ENCODE data around the gene DYNC2LI1. TPM values are rescaled to one million over a fixed set of nuclear protein-coding genes. Genes with fewer than 3 reads are reported as not detected.

DYNC2LI1 gene
- total RNA-seq, 2 donors from 2014 or later = 10.9 to 16.4 TPM

DNA sequence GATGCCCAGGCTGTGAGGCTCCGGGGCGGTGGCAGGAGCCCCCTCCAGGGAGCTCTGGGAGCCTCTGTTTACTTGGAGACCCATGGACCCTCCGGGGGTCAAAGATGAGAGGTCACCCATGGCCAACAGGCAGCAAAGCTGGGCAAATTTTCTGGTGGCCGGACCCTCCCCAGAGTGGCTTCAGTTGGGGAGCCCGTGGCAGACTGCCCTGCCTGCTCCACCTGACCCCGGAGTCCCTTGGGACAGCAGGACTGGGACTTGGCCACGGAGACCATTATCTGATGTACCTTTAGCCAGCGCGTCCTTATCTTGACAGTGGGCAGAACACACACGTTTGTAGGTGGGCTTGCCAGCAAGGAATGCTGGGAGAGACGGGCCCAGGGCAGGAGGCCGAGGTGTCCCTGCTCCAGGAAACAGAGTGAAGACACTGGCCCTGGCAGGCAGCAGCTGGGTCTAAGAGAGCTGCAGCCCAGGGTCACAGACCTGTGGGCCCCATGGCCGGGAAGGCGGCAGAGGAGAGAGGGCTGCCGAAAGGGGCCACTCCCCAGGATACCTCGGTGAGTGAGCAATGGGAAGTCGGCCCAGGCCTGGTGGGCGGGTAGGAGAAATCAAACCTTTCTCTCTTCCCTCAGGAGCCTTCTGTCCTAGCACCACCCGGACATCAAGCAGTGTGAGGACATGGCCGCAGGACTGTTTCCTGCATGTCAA, 64.9 kb downstream of the DYNC2LI1 start, which contains the start of the genes ABCG5 and ABCG8:
Gene ABCG5 (minus strand): TSS at position 280 of the 708 bp plus-strand sequence. CDS start 160 bp downstream, at position 120.
Gene ABCG8 (plus strand): TSS at position 412 of the 708 bp plus-strand sequence. CDS start 83 bp downstream, at position 495.
- Histone ChIP-seq H3K4me1 (no peaks in the 10 kb centered on the region), H3K9me3 (no peaks in the 10 kb centered on the region), H3K27ac (no peak within 1 kb of the TSS), H3K27me3 (no peaks in the 10 kb centered on the region), H3K4me3 (no peak within 1 kb of the TSS), H3K36me3 (no peaks in the 10 kb centered on the region)
- DNase-seq (ENCODE audit: low spot score) = no peak
- TF ChIP-seq, protein P1, sequence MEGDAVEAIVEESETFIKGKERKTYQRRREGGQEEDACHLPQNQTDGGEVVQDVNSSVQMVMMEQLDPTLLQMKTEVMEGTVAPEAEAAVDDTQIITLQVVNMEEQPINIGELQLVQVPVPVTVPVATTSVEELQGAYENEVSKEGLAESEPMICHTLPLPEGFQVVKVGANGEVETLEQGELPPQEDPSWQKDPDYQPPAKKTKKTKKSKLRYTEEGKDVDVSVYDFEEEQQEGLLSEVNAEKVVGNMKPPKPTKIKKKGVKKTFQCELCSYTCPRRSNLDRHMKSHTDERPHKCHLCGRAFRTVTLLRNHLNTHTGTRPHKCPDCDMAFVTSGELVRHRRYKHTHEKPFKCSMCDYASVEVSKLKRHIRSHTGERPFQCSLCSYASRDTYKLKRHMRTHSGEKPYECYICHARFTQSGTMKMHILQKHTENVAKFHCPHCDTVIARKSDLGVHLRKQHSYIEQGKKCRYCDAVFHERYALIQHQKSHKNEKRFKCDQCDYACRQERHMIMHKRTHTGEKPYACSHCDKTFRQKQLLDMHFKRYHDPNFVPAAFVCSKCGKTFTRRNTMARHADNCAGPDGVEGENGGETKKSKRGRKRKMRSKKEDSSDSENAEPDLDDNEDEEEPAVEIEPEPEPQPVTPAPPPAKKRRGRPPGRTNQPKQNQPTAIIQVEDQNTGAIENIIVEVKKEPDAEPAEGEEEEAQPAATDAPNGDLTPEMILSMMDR (IDR thresholded peaks at IDR 0.05) = no peak

DNA sequence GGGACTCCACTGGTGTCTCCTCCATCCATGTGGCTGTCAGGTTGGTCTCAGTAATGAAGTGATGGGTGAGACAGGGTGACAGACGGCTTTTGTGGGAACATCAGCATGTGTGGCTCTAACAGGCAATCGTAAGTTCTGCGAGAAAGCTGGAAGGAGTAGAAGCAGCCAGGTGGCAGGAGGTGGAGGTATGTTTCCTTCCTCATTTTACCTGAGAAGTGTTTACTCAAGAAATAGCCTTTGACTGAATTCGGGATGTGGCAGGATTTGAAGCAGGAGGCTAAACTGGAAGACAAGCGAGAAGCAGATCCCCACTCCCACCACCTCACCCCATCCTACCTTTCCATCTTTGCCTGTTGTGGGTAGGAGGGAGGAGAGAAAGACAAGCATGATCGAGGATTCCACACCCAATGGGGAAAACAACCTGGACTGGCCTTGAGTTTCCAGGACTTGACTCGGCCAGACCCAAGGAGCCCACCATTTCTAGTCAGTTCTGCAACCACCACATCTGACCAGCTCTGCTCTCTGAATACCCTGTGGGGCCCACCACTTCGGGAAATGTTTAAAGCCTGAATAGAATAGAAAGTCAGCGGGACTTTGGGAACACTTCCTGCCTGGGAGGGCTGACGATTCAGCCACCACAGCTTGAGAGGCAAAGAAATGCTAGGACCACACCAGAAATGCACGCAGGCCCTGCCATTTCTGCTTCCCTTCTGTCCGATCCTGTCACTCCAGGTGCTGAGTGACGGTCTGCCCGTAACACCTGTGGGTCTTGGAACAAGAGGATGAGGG, 66.1 kb downstream of the DYNC2LI1 start:
- DNase-seq (ENCODE audit: low spot score) = no peak
- Histone ChIP-seq H3K4me1 (no peaks in the 10 kb centered on the region), H3K36me3 (no peaks in the 10 kb centered on the region), H3K4me3 (no peak overlapping the region), H3K27ac (no peak overlapping the region), H3K27me3 (no peaks in the 10 kb centered on the region), H3K9me3 (no peaks in the 10 kb centered on the region)
- TF ChIP-seq, protein P1 (IDR thresholded peaks at IDR 0.05) = no peak

DNA sequence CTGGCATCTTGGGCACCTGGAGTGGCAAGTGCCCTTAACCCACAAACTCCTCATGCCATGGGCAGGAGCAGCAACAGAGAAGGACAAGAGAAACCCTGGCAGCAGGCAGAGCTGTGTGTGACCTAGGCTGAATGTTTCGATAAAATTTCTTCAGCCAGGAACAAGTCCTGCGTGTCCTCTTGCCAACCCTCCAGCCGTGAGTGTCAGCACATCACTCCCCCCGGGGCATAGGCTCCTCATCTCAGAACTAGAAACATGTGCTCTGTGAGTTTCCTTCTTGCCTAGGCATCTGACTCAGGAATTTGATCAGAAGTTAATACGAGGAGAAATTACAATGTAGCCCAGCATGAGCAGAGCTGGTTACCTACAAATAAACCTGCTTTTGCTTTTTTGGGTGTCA, 67.1 kb downstream of the DYNC2LI1 start:
- H3K27me3 ChIP-seq = no peaks in the 10 kb centered on the region
- TF ChIP-seq, protein P1 (IDR thresholded peaks at IDR 0.05) = no peak
- no peaks in the 10 kb centered on the region for H3K4me1 ChIP-seq
- DNase-seq (ENCODE audit: low spot score) = no peak
- no peak overlapping the region for H3K27ac ChIP-seq
- no peaks in the 10 kb centered on the region for H3K9me3 ChIP-seq
- no peak overlapping the region for H3K4me3 ChIP-seq
- no peaks in the 10 kb centered on the region for H3K36me3 ChIP-seq

DNA sequence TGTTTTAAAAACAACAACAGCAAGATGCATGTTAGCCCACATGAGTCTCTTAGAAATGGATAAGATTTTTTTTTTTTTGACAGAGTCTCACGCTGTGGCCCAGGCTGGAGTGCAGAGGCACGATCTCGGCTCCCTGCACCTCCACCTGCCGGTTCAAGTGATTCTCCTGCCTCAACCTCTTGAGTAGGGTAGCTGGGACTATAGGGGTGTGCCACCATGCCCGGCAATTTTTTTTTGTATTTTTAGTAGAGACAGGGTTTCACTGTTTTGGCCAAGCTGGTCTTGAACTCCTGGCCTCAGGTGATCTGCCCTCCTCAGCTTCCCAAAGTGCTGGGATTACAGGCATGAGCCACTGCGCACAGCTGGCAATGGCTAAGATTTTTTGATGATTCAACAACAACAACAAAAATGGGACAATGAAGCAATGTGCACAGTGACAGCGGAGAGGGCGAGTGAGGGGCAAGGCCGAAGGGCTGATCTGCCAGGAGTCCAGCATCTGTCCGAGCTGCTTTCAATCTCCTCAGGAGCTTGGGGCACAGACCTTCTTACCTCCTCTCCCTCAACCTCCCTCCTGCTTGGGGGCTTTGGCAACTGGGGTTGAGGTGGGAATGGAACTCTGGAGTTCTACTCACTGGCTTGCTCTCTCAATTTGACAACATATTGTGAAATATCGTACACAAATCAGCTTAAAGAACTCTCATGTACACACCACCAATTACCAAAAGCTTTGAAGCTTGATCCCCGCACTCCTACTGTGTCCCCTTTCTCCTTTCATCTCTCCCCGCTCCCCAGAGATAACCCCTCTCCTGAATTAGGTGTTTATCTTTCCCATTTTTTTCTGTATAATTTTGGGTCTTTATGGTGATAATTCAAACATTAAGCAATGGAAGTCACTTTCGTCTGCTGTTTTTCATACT, 68.4 kb downstream of the DYNC2LI1 start:
- Histone ChIP-seq H3K4me3 (no peak overlapping the region), H3K27ac (no peak overlapping the region), H3K4me1 (no peaks in the 10 kb centered on the region), H3K9me3 (no peaks in the 10 kb centered on the region), H3K36me3 (no peaks in the 10 kb centered on the region), H3K27me3 (no peaks in the 10 kb centered on the region)
- peak; percentile 18 for DNase-seq (ENCODE audit: low spot score)
- TF ChIP-seq, protein P1 (IDR thresholded peaks at IDR 0.05) = no peak

DNA sequence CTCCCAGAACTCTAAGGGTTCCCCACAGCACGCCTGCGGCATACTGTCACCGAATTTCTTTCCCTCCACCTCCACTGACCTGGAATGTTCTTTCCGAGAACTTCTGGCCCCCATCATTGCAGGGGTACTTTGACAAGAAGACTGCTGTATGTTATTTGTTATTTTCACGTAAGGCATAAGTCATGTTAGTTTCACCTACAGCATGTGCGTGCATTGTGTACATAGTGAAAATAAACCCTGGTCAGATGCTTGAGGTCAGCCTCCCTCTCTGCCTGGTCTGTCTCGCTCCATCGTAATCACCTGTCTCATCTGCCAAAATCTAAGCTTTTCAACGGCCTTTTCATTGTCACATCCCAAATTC, 69.0 kb downstream of the DYNC2LI1 start:
- Histone ChIP-seq H3K4me3 (no peak overlapping the region), H3K9me3 (no peaks in the 10 kb centered on the region), H3K36me3 (no peaks in the 10 kb centered on the region), H3K27ac (no peak overlapping the region), H3K27me3 (no peaks in the 10 kb centered on the region), H3K4me1 (no peaks in the 10 kb centered on the region)
- TF ChIP-seq, protein P1 (IDR thresholded peaks at IDR 0.05) = no peak
- DNase-seq (ENCODE audit: low spot score) = no peak

Data from right atrium auricular region (tissue), 2 donors.